ENCODE data around the gene SIAH1.

Gene SIAH1

DNA sequence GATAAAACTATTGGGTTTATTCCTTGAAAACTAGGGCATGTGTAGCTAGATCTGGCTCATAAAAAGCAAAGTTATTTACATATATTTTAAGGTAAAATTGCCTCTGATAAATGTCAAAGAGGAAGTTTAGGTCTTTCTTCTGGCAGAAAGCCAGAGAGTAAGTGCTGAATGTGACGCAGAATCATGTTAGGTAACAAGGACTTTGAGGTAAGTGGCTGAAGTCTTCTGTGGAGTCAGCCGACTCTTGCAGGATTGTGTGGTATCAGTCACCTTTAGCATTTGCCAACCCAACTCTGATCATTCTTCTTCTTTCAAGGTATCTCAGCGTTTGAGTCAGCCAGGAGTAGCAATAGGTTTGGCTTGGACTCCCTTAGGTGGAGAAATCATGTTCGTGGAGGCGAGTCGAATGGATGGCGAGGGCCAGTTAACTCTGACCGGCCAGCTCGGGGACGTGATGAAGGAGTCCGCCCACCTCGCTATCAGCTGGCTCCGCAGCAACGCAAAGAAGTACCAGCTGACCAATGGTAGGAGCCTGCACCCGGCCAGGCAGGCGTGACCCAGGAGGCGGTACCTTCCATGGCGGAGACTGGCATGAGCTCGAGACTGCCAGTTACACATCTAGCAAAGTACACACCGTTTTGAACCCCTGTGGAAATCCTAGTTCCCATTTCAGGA lies 37.9 kb downstream of the SIAH1 start:
- H2BK15ac ChIP-seq (ENCODE audit: low read depth, poor library complexity, severe bottlenecking), result no peak overlapping the region
- H2AK5ac ChIP-seq (ENCODE audit: low read length, severe bottlenecking), result no peak overlapping the region
- no peak overlapping the region for H3K9ac ChIP-seq (ENCODE audit: low read length)
- no peak overlapping the region for H2BK5ac ChIP-seq (ENCODE audit: low read depth, low read length, poor library complexity, severe bottlenecking)
- no peak overlapping the region for H4K8ac ChIP-seq (ENCODE audit: low read length)
- H3K9me3 ChIP-seq (ENCODE audit: control insufficient read depth, low read length), result no peaks in the 10 kb centered on the region
- peaks cover 33 to 82% of the 10 kb centered on the region in 2 experiments for H3K36me3 ChIP-seq (ENCODE audit: control insufficient read depth in 1 of 2, insufficient read depth in 2 of 2, low read depth in 1 of 2, low read length in 2 of 2)
- no peak overlapping the region for H3K23ac ChIP-seq (ENCODE audit: low read length in 2 of 2)
- no peak overlapping the region for H2BK12ac ChIP-seq (ENCODE audit: low read length in 2 of 2)
- no peak overlapping the region for H2AFZ ChIP-seq (ENCODE audit: low read depth, low read length)
- no peak overlapping the region for H3K4me2 ChIP-seq (ENCODE audit: low read length, poor library complexity, severe bottlenecking)
- H3K27me3 ChIP-seq (ENCODE audit: control insufficient read depth in 1 of 2, insufficient read depth in 1 of 2, low read length in 2 of 2), result no peaks in the 10 kb centered on the region
- WGBS, result 98% methylated on average over 19 of the region's 20 CpGs
- H3K14ac ChIP-seq (ENCODE audit: low read length in 2 of 2), result no peak overlapping the region
- H3K27ac ChIP-seq (ENCODE audit: low read length, poor library complexity, severe bottlenecking), result no peak overlapping the region
- no peak for DNase-seq
- no peak overlapping the region for H3K4ac ChIP-seq (ENCODE audit: low read depth in 1 of 2, low read length in 2 of 2)
- H3K79me1 ChIP-seq (replicated peaks; ENCODE audit: low read length, poor library complexity, severe bottlenecking), result peaks cover 30% of the 10 kb centered on the region
- no peak overlapping the region for H2BK120ac ChIP-seq (ENCODE audit: low read depth, low read length)
- H3K4me3 ChIP-seq (ENCODE audit: insufficient read depth in 1 of 2, low read depth in 1 of 2, low read length in 2 of 2), result no peak overlapping the region
- no peak overlapping the region for H4K91ac ChIP-seq (ENCODE audit: low read length)
- H3K18ac ChIP-seq (ENCODE audit: low read depth in 1 of 2, low read length in 2 of 2), result no peak overlapping the region
- H3K4me1 ChIP-seq (ENCODE audit: control insufficient read depth, insufficient read depth, low read depth, low read length), result no peaks in the 10 kb centered on the region

DNA sequence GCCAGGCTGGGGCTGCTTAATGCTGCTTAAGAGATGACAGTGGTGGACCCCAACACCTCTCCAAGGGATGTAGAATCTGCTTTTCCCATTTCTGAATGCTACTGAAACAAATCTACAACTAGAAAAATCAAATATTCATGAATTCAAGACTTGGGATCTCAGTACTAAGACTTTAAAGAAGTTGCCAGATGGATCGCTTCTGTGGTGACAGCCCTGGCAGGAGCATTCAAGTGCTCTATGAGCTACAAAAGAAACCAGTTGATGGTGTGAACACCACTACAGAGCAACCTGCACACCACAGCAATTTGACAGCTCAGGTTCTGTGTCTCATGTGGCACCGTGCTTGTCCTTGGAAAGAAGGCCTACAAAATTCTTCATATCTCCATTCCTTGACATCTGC lies 42.6 kb downstream of the SIAH1 start:
- no peak overlapping the region for H3K4me2 ChIP-seq (ENCODE audit: low read length, poor library complexity, severe bottlenecking)
- no peaks in the 10 kb centered on the region for H3K9me3 ChIP-seq (ENCODE audit: control insufficient read depth, low read length)
- H2BK5ac ChIP-seq (ENCODE audit: low read depth, low read length, poor library complexity, severe bottlenecking), result no peak overlapping the region
- no peak overlapping the region for H3K9ac ChIP-seq (ENCODE audit: low read length)
- H3K27ac ChIP-seq (ENCODE audit: low read length, poor library complexity, severe bottlenecking), result no peak overlapping the region
- H3K14ac ChIP-seq (ENCODE audit: low read length in 2 of 2), result no peak overlapping the region
- no peak overlapping the region for H4K8ac ChIP-seq (ENCODE audit: low read length)
- peaks cover 32% of the 10 kb centered on the region for H3K79me1 ChIP-seq (replicated peaks; ENCODE audit: low read length, poor library complexity, severe bottlenecking)
- no peak overlapping the region for H3K23ac ChIP-seq (ENCODE audit: low read length in 2 of 2)
- H3K18ac ChIP-seq (ENCODE audit: low read depth in 1 of 2, low read length in 2 of 2), result no peak overlapping the region
- WGBS, result 99% methylated on average over 2 of the region's 2 CpGs
- no peak overlapping the region for H2BK15ac ChIP-seq (ENCODE audit: low read depth, poor library complexity, severe bottlenecking)
- peaks cover 34 to 69% of the 10 kb centered on the region in 2 experiments for H3K36me3 ChIP-seq (ENCODE audit: control insufficient read depth in 1 of 2, insufficient read depth in 2 of 2, low read depth in 1 of 2, low read length in 2 of 2)
- H2AFZ ChIP-seq (ENCODE audit: low read depth, low read length), result no peak overlapping the region
- no peak overlapping the region for H3K4me3 ChIP-seq (ENCODE audit: insufficient read depth in 1 of 2, low read depth in 1 of 2, low read length in 2 of 2)
- no peaks in the 10 kb centered on the region for H3K27me3 ChIP-seq (ENCODE audit: control insufficient read depth in 1 of 2, insufficient read depth in 1 of 2, low read length in 2 of 2)
- no peak overlapping the region for H4K91ac ChIP-seq (ENCODE audit: low read length)
- no peak for DNase-seq
- H2BK120ac ChIP-seq (ENCODE audit: low read depth, low read length), result no peak overlapping the region
- H2BK12ac ChIP-seq (ENCODE audit: low read length in 2 of 2), result no peak overlapping the region
- no peak overlapping the region for H3K4ac ChIP-seq (ENCODE audit: low read depth in 1 of 2, low read length in 2 of 2)
- no peaks in the 10 kb centered on the region for H3K4me1 ChIP-seq (ENCODE audit: control insufficient read depth, insufficient read depth, low read depth, low read length)
- no peak overlapping the region for H2AK5ac ChIP-seq (ENCODE audit: low read length, severe bottlenecking)

GRCh38 chr16:48340054-48340453 lies 45.2 kb downstream of the SIAH1 start:
- no peak overlapping the region for H3K9ac ChIP-seq (ENCODE audit: low read length)
- H2BK12ac ChIP-seq (ENCODE audit: low read length in 2 of 2), result no peak overlapping the region
- H3K9me3 ChIP-seq (ENCODE audit: control insufficient read depth, low read length), result no peaks in the 10 kb centered on the region
- no peak overlapping the region for H3K14ac ChIP-seq (ENCODE audit: low read length in 2 of 2)
- no peak overlapping the region for H2BK15ac ChIP-seq (ENCODE audit: low read depth, poor library complexity, severe bottlenecking)
- H4K91ac ChIP-seq (ENCODE audit: low read length), result no peak overlapping the region
- no peak overlapping the region for H2BK120ac ChIP-seq (ENCODE audit: low read depth, low read length)
- H3K23ac ChIP-seq (ENCODE audit: low read length in 2 of 2), result no peak overlapping the region
- H3K27ac ChIP-seq (ENCODE audit: low read length, poor library complexity, severe bottlenecking), result no peak overlapping the region
- H4K8ac ChIP-seq (ENCODE audit: low read length), result no peak overlapping the region
- no peak overlapping the region for H3K18ac ChIP-seq (ENCODE audit: low read depth in 1 of 2, low read length in 2 of 2)
- H3K4me3 ChIP-seq (ENCODE audit: insufficient read depth in 1 of 2, low read depth in 1 of 2, low read length in 2 of 2), result no peak overlapping the region
- H3K27me3 ChIP-seq (ENCODE audit: control insufficient read depth in 1 of 2, insufficient read depth in 1 of 2, low read length in 2 of 2), result no peaks in the 10 kb centered on the region
- no peak overlapping the region for H2BK5ac ChIP-seq (ENCODE audit: low read depth, low read length, poor library complexity, severe bottlenecking)
- H3K4me1 ChIP-seq (ENCODE audit: control insufficient read depth, insufficient read depth, low read depth, low read length), result peaks cover 3% of the 10 kb centered on the region
- no peak overlapping the region for H2AFZ ChIP-seq (ENCODE audit: low read depth, low read length)
- peaks cover 31% of the 10 kb centered on the region for H3K79me1 ChIP-seq (replicated peaks; ENCODE audit: low read length, poor library complexity, severe bottlenecking)
- peaks cover 32 to 76% of the 10 kb centered on the region in 2 experiments for H3K36me3 ChIP-seq (ENCODE audit: control insufficient read depth in 1 of 2, insufficient read depth in 2 of 2, low read depth in 1 of 2, low read length in 2 of 2)
- no peak overlapping the region for H3K4me2 ChIP-seq (ENCODE audit: low read length, poor library complexity, severe bottlenecking)
- no peak for DNase-seq
- H3K4ac ChIP-seq (ENCODE audit: low read depth in 1 of 2, low read length in 2 of 2), result no peak overlapping the region
- 97% methylated on average over 1 of the region's 1 CpG for WGBS
- no peak overlapping the region for H2AK5ac ChIP-seq (ENCODE audit: low read length, severe bottlenecking)

DNA sequence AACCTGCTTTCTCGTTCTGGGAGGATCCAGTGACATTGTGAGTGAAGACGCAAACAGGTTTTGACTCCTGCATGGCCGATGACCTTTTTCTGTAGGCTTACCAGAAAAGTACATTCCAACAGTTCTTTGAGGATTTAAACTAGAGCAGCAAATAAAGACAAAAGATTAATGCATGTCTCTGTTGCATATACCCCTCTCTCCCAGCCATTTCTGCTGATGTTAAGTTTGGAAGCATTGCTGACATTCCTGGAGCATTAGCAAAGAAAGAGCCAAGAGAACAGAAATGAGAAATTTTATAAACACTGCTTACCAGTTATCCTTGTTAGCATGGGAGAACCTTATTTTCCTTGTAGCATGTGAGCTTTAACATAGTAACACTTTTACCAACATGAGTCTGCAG lies 49.3 kb downstream of the SIAH1 start:
- peaks cover 23% of the 10 kb centered on the region for H3K79me1 ChIP-seq (replicated peaks; ENCODE audit: low read length, poor library complexity, severe bottlenecking)
- H4K91ac ChIP-seq (ENCODE audit: low read length), result no peak overlapping the region
- no peak overlapping the region for H3K9ac ChIP-seq (ENCODE audit: low read length)
- no peak overlapping the region for H2AFZ ChIP-seq (ENCODE audit: low read depth, low read length)
- peaks cover 17 to 61% of the 10 kb centered on the region in 2 experiments for H3K36me3 ChIP-seq (ENCODE audit: control insufficient read depth in 1 of 2, insufficient read depth in 2 of 2, low read depth in 1 of 2, low read length in 2 of 2)
- H2BK5ac ChIP-seq (ENCODE audit: low read depth, low read length, poor library complexity, severe bottlenecking), result no peak overlapping the region
- H2BK15ac ChIP-seq (ENCODE audit: low read depth, poor library complexity, severe bottlenecking), result no peak overlapping the region
- no peak overlapping the region for H3K23ac ChIP-seq (ENCODE audit: low read length in 2 of 2)
- H3K4me2 ChIP-seq (ENCODE audit: low read length, poor library complexity, severe bottlenecking), result no peak overlapping the region
- H2BK120ac ChIP-seq (ENCODE audit: low read depth, low read length), result no peak overlapping the region
- peaks cover 3% of the 10 kb centered on the region for H3K4me1 ChIP-seq (ENCODE audit: control insufficient read depth, insufficient read depth, low read depth, low read length)
- no peak overlapping the region for H3K4ac ChIP-seq (ENCODE audit: low read depth in 1 of 2, low read length in 2 of 2)
- H2BK12ac ChIP-seq (ENCODE audit: low read length in 2 of 2), result no peak overlapping the region
- no peak overlapping the region for H3K14ac ChIP-seq (ENCODE audit: low read length in 2 of 2)
- H3K18ac ChIP-seq (ENCODE audit: low read depth in 1 of 2, low read length in 2 of 2), result no peak overlapping the region
- 44% methylated on average over 3 of the region's 3 CpGs for WGBS
- peak; percentile 77 for DNase-seq
- no peak overlapping the region for H2AK5ac ChIP-seq (ENCODE audit: low read length, severe bottlenecking)
- H3K9me3 ChIP-seq (ENCODE audit: control insufficient read depth, low read length), result no peaks in the 10 kb centered on the region
- no peak overlapping the region for H4K8ac ChIP-seq (ENCODE audit: low read length)
- H3K27ac ChIP-seq (ENCODE audit: low read length, poor library complexity, severe bottlenecking), result peak overlapping the region; percentile 94
- H3K4me3 ChIP-seq (ENCODE audit: insufficient read depth in 1 of 2, low read depth in 1 of 2, low read length in 2 of 2), result no peak overlapping the region
- no peaks in the 10 kb centered on the region for H3K27me3 ChIP-seq (ENCODE audit: control insufficient read depth in 1 of 2, insufficient read depth in 1 of 2, low read length in 2 of 2)
